VCaP (cell line): ENCODE results near the gene SPSB1.
A peak's percentile ranks its signal among the peaks of the same experiment; 100 is the strongest.

Experiments used
- H3K27ac ChIP-seq: fragments of 450-650 bp; 2 replicates; pipeline ENCODE4 v1.5.1; 2017
- CTCF ChIP-seq: fragments of 450-650 bp; conservative IDR thresholded peaks from 2 replicates; pipeline ENCODE4 v1.5.1; 2017; ENCODE audit warnings: mild to moderate bottlenecking, moderate library complexity

SPSB1 gene

GRCh38 chr1:9293241-9293532 lies 493 bp downstream of the SPSB1 start:
- no peak for TF ChIP-seq CTCF
- peak overlapping the region; percentile 67 for H3K27ac ChIP-seq

- H3K27ac ChIP-seq: peak overlapping the region; percentile 67; the same call in 1 of the 2 replicates
- TF ChIP-seq CTCF: no peak
Observed at GRCh38 chr1:9293533-9294404, 1.1 kb downstream of the SPSB1 start.

GRCh38 chr1:9294405-9294773 lies 1.7 kb downstream of the SPSB1 start:
- TF ChIP-seq CTCF: no peak
- no peak overlapping the region for H3K27ac ChIP-seq

- H3K27ac ChIP-seq: no peak overlapping the region
Observed at GRCh38 chr1:9294910-9295636, 2.4 kb downstream of the SPSB1 start.

GRCh38 chr1:9295884-9296283 lies 3.2 kb downstream of the SPSB1 start:
- no peak overlapping the region for H3K27ac ChIP-seq
- TF ChIP-seq CTCF: no peak

More at GRCh38 chr1:9294910-9295636, 2.4 kb downstream of the SPSB1 start:
- TF ChIP-seq CTCF: peak; percentile 29; the same call in 1 of the 2 replicates

- TF ChIP-seq CTCF: no peak
- H3K27ac ChIP-seq: no peak overlapping the region
Observed at GRCh38 chr1:9296850-9297249, 4.2 kb downstream of the SPSB1 start.

- no peak overlapping the region for H3K27ac ChIP-seq
- no peak for TF ChIP-seq CTCF
Observed at GRCh38 chr1:9297831-9298230, 5.1 kb downstream of the SPSB1 start.
